ENCODE measurements around the gene SPATA9. TPM values are rescaled to one million over a fixed set of nuclear protein-coding genes. Genes with fewer than 3 reads are reported as not detected.

Gene SPATA9
- total RNA-seq, 1 donor from 2014 or later, result 1.0 TPM

DNA sequence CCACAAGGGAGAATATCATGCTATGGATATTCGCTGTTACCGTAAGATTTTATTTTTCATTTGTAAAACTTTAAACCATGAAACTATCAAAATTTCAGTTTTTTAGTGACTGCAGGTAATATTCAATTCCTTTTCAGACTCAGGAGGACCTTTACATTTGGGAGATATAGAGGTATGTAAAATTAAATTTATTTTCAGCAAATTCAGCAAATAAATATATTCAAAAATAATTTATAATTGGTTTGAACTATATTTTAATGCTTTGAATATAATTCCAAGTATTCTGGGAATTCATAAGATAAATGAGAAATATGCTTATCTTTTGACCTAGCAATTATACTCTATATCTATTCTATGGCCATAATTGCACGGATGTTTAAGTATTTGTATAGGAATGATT, 28.6 kb downstream of the SPATA9 start:
- Mint-ChIP-seq H3K27ac (ENCODE audit: unreplicated experiment) (no peak overlapping the region), H3K36me3 (ENCODE audit: low read depth) (no peaks in the 10 kb centered on the region), H3K27me3 (ENCODE audit: low read depth) (no peaks in the 10 kb centered on the region), H3K4me1 (peaks cover 6% of the 10 kb centered on the region), H3K9me3 (no peaks in the 10 kb centered on the region), H3K4me3 (no peak overlapping the region)
- TF ChIP-seq, protein P1, sequence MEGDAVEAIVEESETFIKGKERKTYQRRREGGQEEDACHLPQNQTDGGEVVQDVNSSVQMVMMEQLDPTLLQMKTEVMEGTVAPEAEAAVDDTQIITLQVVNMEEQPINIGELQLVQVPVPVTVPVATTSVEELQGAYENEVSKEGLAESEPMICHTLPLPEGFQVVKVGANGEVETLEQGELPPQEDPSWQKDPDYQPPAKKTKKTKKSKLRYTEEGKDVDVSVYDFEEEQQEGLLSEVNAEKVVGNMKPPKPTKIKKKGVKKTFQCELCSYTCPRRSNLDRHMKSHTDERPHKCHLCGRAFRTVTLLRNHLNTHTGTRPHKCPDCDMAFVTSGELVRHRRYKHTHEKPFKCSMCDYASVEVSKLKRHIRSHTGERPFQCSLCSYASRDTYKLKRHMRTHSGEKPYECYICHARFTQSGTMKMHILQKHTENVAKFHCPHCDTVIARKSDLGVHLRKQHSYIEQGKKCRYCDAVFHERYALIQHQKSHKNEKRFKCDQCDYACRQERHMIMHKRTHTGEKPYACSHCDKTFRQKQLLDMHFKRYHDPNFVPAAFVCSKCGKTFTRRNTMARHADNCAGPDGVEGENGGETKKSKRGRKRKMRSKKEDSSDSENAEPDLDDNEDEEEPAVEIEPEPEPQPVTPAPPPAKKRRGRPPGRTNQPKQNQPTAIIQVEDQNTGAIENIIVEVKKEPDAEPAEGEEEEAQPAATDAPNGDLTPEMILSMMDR (conservative IDR thresholded peaks at IDR 0.05), result no peak
- no peak for DNase-seq (ENCODE audit: low read depth, low spot score)

DNA sequence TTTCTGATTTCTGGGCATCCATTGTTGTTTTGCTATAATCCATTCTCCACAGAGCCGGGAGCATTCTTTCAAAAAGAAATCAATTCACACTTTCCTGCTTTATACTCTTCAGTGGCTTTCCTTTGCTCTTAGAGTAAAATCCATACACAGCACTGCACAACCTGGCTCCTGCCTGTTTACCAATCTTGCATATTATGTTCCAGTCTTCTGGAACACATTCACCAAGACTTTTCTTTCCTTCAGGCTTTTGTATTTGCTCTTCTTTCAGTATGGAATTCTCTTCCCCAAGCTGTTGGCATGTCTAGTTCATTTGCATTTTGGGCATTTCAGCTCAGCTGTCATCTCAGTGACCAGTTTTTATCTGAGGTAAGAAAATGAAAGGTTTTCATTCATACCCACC, 29.9 kb downstream of the SPATA9 start:
- TF ChIP-seq, protein P1 (conservative IDR thresholded peaks at IDR 0.05), result no peak
- Mint-ChIP-seq H3K4me1 (peaks cover 6% of the 10 kb centered on the region), H3K36me3 (ENCODE audit: low read depth) (no peaks in the 10 kb centered on the region), H3K4me3 (no peak overlapping the region), H3K27ac (ENCODE audit: unreplicated experiment) (no peak overlapping the region), H3K9me3 (no peaks in the 10 kb centered on the region), H3K27me3 (ENCODE audit: low read depth) (no peaks in the 10 kb centered on the region)
- DNase-seq (ENCODE audit: low read depth, low spot score), result no peak

DNA sequence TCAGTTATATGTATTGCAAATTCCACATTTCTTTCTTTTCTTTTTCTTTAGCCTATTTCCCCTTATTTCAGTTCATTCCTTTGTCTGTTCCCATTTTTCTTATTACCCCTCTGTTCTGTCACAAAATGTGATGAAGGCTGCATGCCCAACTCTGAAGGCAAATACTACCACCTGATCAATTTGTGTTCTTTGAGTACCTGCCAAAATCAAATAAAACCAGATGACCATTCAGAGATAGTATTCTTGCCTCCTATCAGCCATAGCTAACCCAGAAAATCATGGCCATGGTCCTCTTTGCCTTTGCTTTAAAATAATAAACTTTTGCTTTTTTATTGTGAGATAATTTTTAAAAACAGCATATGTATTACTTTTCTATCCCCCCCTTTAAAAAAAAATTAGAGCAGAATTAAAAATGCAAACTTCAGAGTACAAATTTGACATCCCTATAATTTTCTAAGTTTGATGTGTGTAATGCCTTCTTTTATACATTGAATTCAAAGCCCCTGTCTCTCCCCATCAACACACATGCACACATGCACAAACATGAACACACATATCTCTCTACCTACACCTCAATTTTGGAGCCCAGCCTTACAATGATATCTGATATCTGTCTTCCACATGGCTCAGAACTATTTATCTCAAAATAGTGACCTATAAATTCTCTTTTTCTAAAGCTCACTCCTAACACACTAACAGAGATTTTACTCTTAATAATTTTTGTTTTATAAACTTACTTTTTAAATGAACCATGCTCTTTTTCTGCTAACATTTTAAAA, 32.8 kb downstream of the SPATA9 start:
- Mint-ChIP-seq H3K27me3 (ENCODE audit: low read depth) (no peaks in the 10 kb centered on the region), H3K36me3 (ENCODE audit: low read depth) (no peaks in the 10 kb centered on the region), H3K4me3 (no peak overlapping the region), H3K27ac (ENCODE audit: unreplicated experiment) (no peak overlapping the region), H3K9me3 (peaks cover 2% of the 10 kb centered on the region), H3K4me1 (peaks cover 13% of the 10 kb centered on the region)
- TF ChIP-seq, protein P1 (conservative IDR thresholded peaks at IDR 0.05), result no peak
- DNase-seq (ENCODE audit: low read depth, low spot score), result no peak

DNA sequence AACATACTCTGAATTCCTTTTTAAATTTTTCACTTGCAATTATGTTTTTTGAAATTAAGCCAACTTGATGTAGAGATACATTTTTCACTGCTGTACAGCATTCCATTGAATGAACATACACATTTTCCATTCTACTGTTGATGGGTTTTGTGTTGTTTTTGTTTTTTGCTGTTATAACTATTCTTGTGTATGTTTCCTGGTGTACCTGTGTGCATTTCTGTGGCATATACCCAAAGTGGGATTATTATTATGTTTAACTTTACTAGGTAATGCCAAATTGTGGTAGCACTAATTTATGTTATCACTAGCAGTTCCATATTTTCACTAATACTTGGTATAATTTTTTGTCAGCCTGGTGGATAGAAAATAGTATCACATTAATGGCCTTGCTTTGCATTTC, 33.5 kb downstream of the SPATA9 start:
- Mint-ChIP-seq H3K27me3 (ENCODE audit: low read depth) (no peaks in the 10 kb centered on the region), H3K9me3 (peaks cover 2% of the 10 kb centered on the region), H3K27ac (ENCODE audit: unreplicated experiment) (no peak overlapping the region), H3K4me3 (no peak overlapping the region), H3K36me3 (ENCODE audit: low read depth) (no peaks in the 10 kb centered on the region), H3K4me1 (peaks cover 13% of the 10 kb centered on the region)
- DNase-seq (ENCODE audit: low read depth, low spot score), result no peak
- TF ChIP-seq, protein P1 (conservative IDR thresholded peaks at IDR 0.05), result no peak

DNA sequence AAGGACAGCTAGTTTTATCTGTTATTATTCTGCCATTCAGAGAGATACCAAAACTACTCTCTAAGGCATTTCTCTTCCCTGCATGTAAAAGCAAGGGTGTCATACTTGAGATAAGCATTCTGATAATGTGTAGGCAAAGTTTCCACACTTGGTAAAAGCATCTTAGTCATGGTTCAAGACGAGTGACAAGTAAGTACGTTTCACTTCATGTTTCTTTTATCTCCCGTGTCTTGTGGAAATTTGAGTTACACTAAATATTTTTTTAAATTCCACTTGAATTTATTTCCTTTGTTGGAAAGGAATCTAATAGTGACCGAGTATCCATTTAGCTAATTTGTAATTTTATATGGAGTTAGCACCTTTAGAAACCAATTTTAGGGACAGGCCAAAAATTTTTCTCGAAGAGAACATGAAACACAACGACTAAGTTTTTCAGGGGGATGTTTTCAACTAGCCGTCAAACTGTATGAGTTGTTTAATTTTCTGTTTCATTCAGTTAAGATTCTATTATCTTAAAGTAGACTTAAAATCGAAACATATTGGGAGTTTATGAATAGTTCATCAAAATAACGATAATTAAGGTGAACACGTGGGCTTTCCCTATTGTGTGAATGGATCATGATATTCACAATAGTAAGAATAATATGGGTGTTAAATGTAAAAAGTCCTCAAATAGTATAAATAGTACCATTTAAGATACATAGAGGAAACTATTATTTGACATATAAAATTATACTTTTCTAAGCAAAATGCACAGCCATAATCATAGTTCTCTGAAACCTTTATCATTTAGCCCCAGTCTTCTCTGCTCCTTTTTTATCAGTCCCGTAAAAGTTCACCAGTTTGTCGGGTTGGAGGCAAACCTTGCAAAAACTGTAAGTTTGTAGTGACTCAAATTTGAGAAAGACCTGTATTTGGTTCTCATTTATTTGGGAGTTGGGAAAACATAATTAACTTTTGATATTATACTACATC, 34.6 kb downstream of the SPATA9 start:
- H3K36me3 Mint-ChIP-seq (ENCODE audit: low read depth), result no peaks in the 10 kb centered on the region
- H3K4me3 Mint-ChIP-seq, result no peak overlapping the region

More for the DNA sequence above, 34.6 kb downstream of the SPATA9 start:
- H3K9me3 Mint-ChIP-seq, result peaks cover 2% of the 10 kb centered on the region
- TF ChIP-seq, protein P1 (conservative IDR thresholded peaks at IDR 0.05), result no peak
- no peak for DNase-seq (ENCODE audit: low read depth, low spot score)
- H3K4me1 Mint-ChIP-seq, result peaks cover 13% of the 10 kb centered on the region
- no peaks in the 10 kb centered on the region for H3K27me3 Mint-ChIP-seq (ENCODE audit: low read depth)
- H3K27ac Mint-ChIP-seq (ENCODE audit: unreplicated experiment), result no peak overlapping the region
